Loucy (cell line): ENCODE data around the gene CD6.

ENCODE experiments used
- H2AFZ ChIP-seq: fragments of 200-600 bp; sonication (generic); 2 replicates; pipeline ENCODE4 v1.6.0; 2016; ENCODE audit warnings: antibody characterized with exemption, mild to moderate bottlenecking, low read length, moderate library complexity
- H3F3A ChIP-seq: fragments of 200-600 bp; 2 replicates; pipeline ENCODE4 v1.6.0; 2016; ENCODE audit warnings: antibody characterized with exemption, low read depth, mild to moderate bottlenecking
- H3K27me3 ChIP-seq: fragments of 200-600 bp; sonication (generic); 2 replicates; pipeline ENCODE4 v1.6.1; 2014; ENCODE audit warnings: low read length, mild to moderate bottlenecking; ENCODE audit not compliant: insufficient read depth, poor library complexity, severe bottlenecking
- H3K36me3 ChIP-seq: fragments of 200-600 bp; sonication (generic); 2 replicates; pipeline ENCODE4 v1.6.1; 2016; ENCODE audit warnings: low read length; ENCODE audit not compliant: insufficient read depth
- H3K4me1 ChIP-seq: fragments of 200-600 bp; sonication (generic); 2 replicates; pipeline ENCODE4 v1.5.1; 2014; ENCODE audit warnings: low read length, mild to moderate bottlenecking; ENCODE audit not compliant: insufficient read depth, poor library complexity, severe bottlenecking
- H3K4me2 ChIP-seq: fragments of 200-600 bp; sonication (generic); 2 replicates; pipeline ENCODE4 v1.6.0; 2014; ENCODE audit warnings: antibody characterized with exemption, low read length, low read depth, mild to moderate bottlenecking; ENCODE audit not compliant: poor library complexity, severe bottlenecking
- H3K4me3 ChIP-seq: fragments of 200-600 bp; sonication (generic); 2 replicates; pipeline ENCODE4 v1.5.1; 2014; ENCODE audit warnings: low read length, mild to moderate bottlenecking, mixed read lengths; ENCODE audit not compliant: poor library complexity, severe bottlenecking
- H3K79me2 ChIP-seq: fragments of 200-600 bp; sonication (generic); 2 replicates; pipeline ENCODE4 v1.6.1; 2014; ENCODE audit warnings: low read length; ENCODE audit not compliant: insufficient read depth
- H3K9ac ChIP-seq: fragments of 200-600 bp; sonication (generic); 2 replicates; pipeline ENCODE4 v1.6.0; 2014; ENCODE audit warnings: mild to moderate bottlenecking, low read depth, low read length, moderate library complexity; ENCODE audit not compliant: poor library complexity, severe bottlenecking
- H3K9me2 ChIP-seq: fragments of 200-600 bp; sonication (generic); replicated peaks from 2 replicates; pipeline ENCODE4 v1.6.1; 2016; ENCODE audit warnings: low read depth, low read length, mixed read lengths
- H3K9me3 ChIP-seq: fragments of 200-600 bp; sonication (generic); 2 replicates; pipeline ENCODE4 v1.6.1; 2014; ENCODE audit warnings: mild to moderate bottlenecking, antibody characterized with exemption, low read length, low read depth; ENCODE audit not compliant: insufficient read depth
- H4K20me1 ChIP-seq: fragments of 200-600 bp; sonication (generic); 2 replicates; pipeline ENCODE4 v1.6.0; 2014; ENCODE audit warnings: antibody characterized with exemption, low read length, mild to moderate bottlenecking; ENCODE audit not compliant: insufficient read depth, poor library complexity, severe bottlenecking
- CTCF ChIP-seq: fragments of 200-600 bp; sonication (generic); conservative IDR thresholded peaks from 2 replicates; pipeline ENCODE4 v1.5.1; 2014; ENCODE audit warnings: mild to moderate bottlenecking, antibody characterized with exemption, low read length
- EZH2phosphoT487 ChIP-seq: fragments of 200-600 bp; IDR thresholded peaks from 2 replicates; pipeline ENCODE4 v1.6.1; 2018; ENCODE audit warnings: antibody characterized with exemption, mild to moderate bottlenecking, moderate library complexity, borderline replicate concordance

The CD6 gene

GRCh38 chr11:61022311-61023085, 51.0 kb downstream of the CD6 start:
- H3K79me2 ChIP-seq: no peaks in the 10 kb centered on the region

GRCh38 chr11:61023086-61023965, 51.8 kb downstream of the CD6 start:
- TF ChIP-seq CTCF: no peak
- TF ChIP-seq EZH2phosphoT487: no peak
- Histone ChIP-seq H3K27me3 (no peaks in the 10 kb centered on the region), H2AFZ (no peak overlapping the region), H3K4me3 (no peak overlapping the region), H3K36me3 (no peaks in the 10 kb centered on the region), H3F3A (no peaks in the 10 kb centered on the region), H3K9me3 (no peaks in the 10 kb centered on the region), H4K20me1 (no peaks in the 10 kb centered on the region), H3K79me2 (no peaks in the 10 kb centered on the region), H3K9me2 (no peaks in the 10 kb centered on the region), H3K9ac (no peak overlapping the region), H3K4me1 (peaks cover 18% of the 10 kb centered on the region), H3K4me2 (no peak overlapping the region)

More at GRCh38 chr11:61022311-61023085, 51.0 kb downstream of the CD6 start:
- H2AFZ ChIP-seq: no peak overlapping the region
- peaks cover 9% of the 10 kb centered on the region for H3K4me1 ChIP-seq
- no peak overlapping the region for H3K4me2 ChIP-seq
- H3K27me3 ChIP-seq: no peaks in the 10 kb centered on the region
- H3K9ac ChIP-seq: no peak overlapping the region
- H3K9me2 ChIP-seq: no peaks in the 10 kb centered on the region
- no peaks in the 10 kb centered on the region for H4K20me1 ChIP-seq
- H3K9me3 ChIP-seq: no peaks in the 10 kb centered on the region
- H3K36me3 ChIP-seq: no peaks in the 10 kb centered on the region
- H3F3A ChIP-seq: no peaks in the 10 kb centered on the region
- no peak overlapping the region for H3K4me3 ChIP-seq
- no peak for TF ChIP-seq EZH2phosphoT487
- no peak for TF ChIP-seq CTCF

GRCh38 chr11:61023966-61024295, 52.5 kb downstream of the CD6 start:
- no peaks in the 10 kb centered on the region for H3F3A ChIP-seq
- H3K9me2 ChIP-seq: no peaks in the 10 kb centered on the region
- no peak overlapping the region for H3K4me3 ChIP-seq
- no peak overlapping the region for H3K4me2 ChIP-seq
- H3K9me3 ChIP-seq: no peaks in the 10 kb centered on the region
- no peaks in the 10 kb centered on the region for H3K27me3 ChIP-seq
- no peak for TF ChIP-seq EZH2phosphoT487
- no peak for TF ChIP-seq CTCF
- H3K4me1 ChIP-seq: peaks cover 21% of the 10 kb centered on the region
- H2AFZ ChIP-seq: no peak overlapping the region
- no peaks in the 10 kb centered on the region for H3K36me3 ChIP-seq
- H3K79me2 ChIP-seq: no peaks in the 10 kb centered on the region
- no peaks in the 10 kb centered on the region for H4K20me1 ChIP-seq
- no peak overlapping the region for H3K9ac ChIP-seq
